Measurements from ENCODE around the gene AVPR2. TPM values are rescaled to one million over a fixed set of nuclear protein-coding genes. Genes with fewer than 3 reads are reported as not detected.

The AVPR2 gene
- total RNA-seq, 1 donor from 2014 or later: not detected

- H3K9me3 Mint-ChIP-seq: no peaks in the 10 kb centered on the region
- H3K27me3 Mint-ChIP-seq (ENCODE audit: low read depth): peaks cover 11% of the 10 kb centered on the region
- DNase-seq (ENCODE audit: low spot score): no peak
- no peak overlapping the region for H3K4me3 Mint-ChIP-seq (ENCODE audit: low read depth)
- no peak overlapping the region for H3K27ac Mint-ChIP-seq
- no peaks in the 10 kb centered on the region for H3K36me3 Mint-ChIP-seq (ENCODE audit: low read depth)
- H3K4me1 Mint-ChIP-seq (ENCODE audit: low read depth): peaks cover 14% of the 10 kb centered on the region
- intact Hi-C loops (cut with micrococcal nuclease): no loop called here
These were observed 29.9 kb upstream of the AVPR2 start for GRCh38 chrX:153874366-153875125.

- Mint-ChIP-seq H3K27me3 (ENCODE audit: low read depth) (peaks cover 11% of the 10 kb centered on the region), H3K36me3 (ENCODE audit: low read depth) (no peaks in the 10 kb centered on the region), H3K4me1 (ENCODE audit: low read depth) (peaks cover 14% of the 10 kb centered on the region), H3K27ac (no peak overlapping the region), H3K4me3 (ENCODE audit: low read depth) (no peak overlapping the region), H3K9me3 (no peaks in the 10 kb centered on the region)
- DNase-seq (ENCODE audit: low spot score): peak; percentile 58
- intact Hi-C loops (cut with micrococcal nuclease): no loop called here
These were observed 28.9 kb upstream of the AVPR2 start for GRCh38 chrX:153875391-153876111.

- H3K4me3 Mint-ChIP-seq (ENCODE audit: low read depth): no peak overlapping the region
- no peaks in the 10 kb centered on the region for H3K9me3 Mint-ChIP-seq
- DNase-seq (ENCODE audit: low spot score): no peak
- peaks cover 14% of the 10 kb centered on the region for H3K4me1 Mint-ChIP-seq (ENCODE audit: low read depth)
- intact Hi-C loops (cut with micrococcal nuclease): no loop called here
- H3K27me3 Mint-ChIP-seq (ENCODE audit: low read depth): peaks cover 11% of the 10 kb centered on the region
- H3K27ac Mint-ChIP-seq: no peak overlapping the region
- no peaks in the 10 kb centered on the region for H3K36me3 Mint-ChIP-seq (ENCODE audit: low read depth)
These were observed 28.4 kb upstream of the AVPR2 start for GRCh38 chrX:153876112-153876491.

GRCh38 chrX:153877571-153878261 is 26.8 kb upstream of the AVPR2 start:
- Mint-ChIP-seq H3K27me3 (ENCODE audit: low read depth) (peaks cover 15% of the 10 kb centered on the region), H3K4me1 (ENCODE audit: low read depth) (peaks cover 14% of the 10 kb centered on the region), H3K4me3 (ENCODE audit: low read depth) (no peak overlapping the region), H3K27ac (no peak overlapping the region), H3K9me3 (no peaks in the 10 kb centered on the region), H3K36me3 (ENCODE audit: low read depth) (no peaks in the 10 kb centered on the region)
- intact Hi-C loops (cut with micrococcal nuclease): no loop called here
- DNase-seq (ENCODE audit: low spot score): no peak

- no peak overlapping the region for H3K27ac Mint-ChIP-seq
- no peak for DNase-seq (ENCODE audit: low spot score)
- H3K4me1 Mint-ChIP-seq (ENCODE audit: low read depth): peaks cover 14% of the 10 kb centered on the region
- H3K27me3 Mint-ChIP-seq (ENCODE audit: low read depth): peaks cover 15% of the 10 kb centered on the region
- H3K4me3 Mint-ChIP-seq (ENCODE audit: low read depth): no peak overlapping the region
- no peaks in the 10 kb centered on the region for H3K36me3 Mint-ChIP-seq (ENCODE audit: low read depth)
- no peaks in the 10 kb centered on the region for H3K9me3 Mint-ChIP-seq
- intact Hi-C loops (cut with micrococcal nuclease): no loop called here
These were observed 26.1 kb upstream of the AVPR2 start for GRCh38 chrX:153878345-153878744.

GRCh38 chrX:153878969-153879653 is 25.4 kb upstream of the AVPR2 start:
- intact Hi-C loops (cut with micrococcal nuclease): no loop called here
- H3K4me1 Mint-ChIP-seq (ENCODE audit: low read depth): peaks cover 14% of the 10 kb centered on the region
- no peak for DNase-seq (ENCODE audit: low spot score)
- H3K27me3 Mint-ChIP-seq (ENCODE audit: low read depth): peaks cover 15% of the 10 kb centered on the region
- H3K36me3 Mint-ChIP-seq (ENCODE audit: low read depth): no peaks in the 10 kb centered on the region
- H3K4me3 Mint-ChIP-seq (ENCODE audit: low read depth): peak overlapping the region; percentile 67
- H3K9me3 Mint-ChIP-seq: no peaks in the 10 kb centered on the region
- peak overlapping the region; percentile 58 for H3K27ac Mint-ChIP-seq

- H3K4me3 Mint-ChIP-seq (ENCODE audit: low read depth): no peak overlapping the region
- H3K27ac Mint-ChIP-seq: no peak overlapping the region
- no peak for DNase-seq (ENCODE audit: low spot score)
- H3K27me3 Mint-ChIP-seq (ENCODE audit: low read depth): peaks cover 17% of the 10 kb centered on the region
- no peaks in the 10 kb centered on the region for H3K36me3 Mint-ChIP-seq (ENCODE audit: low read depth)
- peaks cover 15% of the 10 kb centered on the region for H3K4me1 Mint-ChIP-seq (ENCODE audit: low read depth)
- H3K9me3 Mint-ChIP-seq: no peaks in the 10 kb centered on the region
- intact Hi-C loops (cut with micrococcal nuclease): no loop called here
These were observed 24.6 kb upstream of the AVPR2 start for GRCh38 chrX:153879741-153880439.

- Mint-ChIP-seq H3K27ac (no peak overlapping the region), H3K27me3 (ENCODE audit: low read depth) (peaks cover 20% of the 10 kb centered on the region), H3K4me1 (ENCODE audit: low read depth) (peaks cover 15% of the 10 kb centered on the region), H3K36me3 (ENCODE audit: low read depth) (no peaks in the 10 kb centered on the region), H3K9me3 (no peaks in the 10 kb centered on the region), H3K4me3 (ENCODE audit: low read depth) (no peak overlapping the region)
- intact Hi-C loops (cut with micrococcal nuclease): no loop called here
- no peak for DNase-seq (ENCODE audit: low spot score)
These were observed 24.0 kb upstream of the AVPR2 start for GRCh38 chrX:153880440-153880815.

- H3K9me3 Mint-ChIP-seq: no peaks in the 10 kb centered on the region
- H3K27me3 Mint-ChIP-seq (ENCODE audit: low read depth): peaks cover 18% of the 10 kb centered on the region
- H3K4me3 Mint-ChIP-seq (ENCODE audit: low read depth): no peak overlapping the region
- no peak for DNase-seq (ENCODE audit: low spot score)
- H3K27ac Mint-ChIP-seq: no peak overlapping the region
- intact Hi-C loops (cut with micrococcal nuclease): no loop called here
- H3K4me1 Mint-ChIP-seq (ENCODE audit: low read depth): peaks cover 15% of the 10 kb centered on the region
- H3K36me3 Mint-ChIP-seq (ENCODE audit: low read depth): no peaks in the 10 kb centered on the region
These were observed 23.2 kb upstream of the AVPR2 start for GRCh38 chrX:153881281-153881680.

- H3K9me3 Mint-ChIP-seq: no peaks in the 10 kb centered on the region
- peaks cover 15% of the 10 kb centered on the region for H3K4me1 Mint-ChIP-seq (ENCODE audit: low read depth)
- H3K36me3 Mint-ChIP-seq (ENCODE audit: low read depth): no peaks in the 10 kb centered on the region
- intact Hi-C loops (cut with micrococcal nuclease): no loop called here
- H3K4me3 Mint-ChIP-seq (ENCODE audit: low read depth): no peak overlapping the region
- DNase-seq (ENCODE audit: low spot score): no peak
- peaks cover 16% of the 10 kb centered on the region for H3K27me3 Mint-ChIP-seq (ENCODE audit: low read depth)
- no peak overlapping the region for H3K27ac Mint-ChIP-seq
These were observed 22.4 kb upstream of the AVPR2 start for GRCh38 chrX:153882086-153882498.

GRCh38 chrX:153882557-153882956 is 21.9 kb upstream of the AVPR2 start:
- Mint-ChIP-seq H3K36me3 (ENCODE audit: low read depth) (no peaks in the 10 kb centered on the region), H3K27me3 (ENCODE audit: low read depth) (peaks cover 20% of the 10 kb centered on the region), H3K9me3 (no peaks in the 10 kb centered on the region), H3K27ac (no peak overlapping the region), H3K4me3 (ENCODE audit: low read depth) (no peak overlapping the region), H3K4me1 (ENCODE audit: low read depth) (peaks cover 15% of the 10 kb centered on the region)
- intact Hi-C loops (cut with micrococcal nuclease): no loop called here
- DNase-seq (ENCODE audit: low spot score): no peak

- no peaks in the 10 kb centered on the region for H3K9me3 Mint-ChIP-seq
- peaks cover 25% of the 10 kb centered on the region for H3K27me3 Mint-ChIP-seq (ENCODE audit: low read depth)
- H3K36me3 Mint-ChIP-seq (ENCODE audit: low read depth): no peaks in the 10 kb centered on the region
- peaks cover 11% of the 10 kb centered on the region for H3K4me1 Mint-ChIP-seq (ENCODE audit: low read depth)
- intact Hi-C loops (cut with micrococcal nuclease): no loop called here
- no peak overlapping the region for H3K27ac Mint-ChIP-seq
- DNase-seq (ENCODE audit: low spot score): no peak
- no peak overlapping the region for H3K4me3 Mint-ChIP-seq (ENCODE audit: low read depth)
These were observed 21.2 kb upstream of the AVPR2 start for GRCh38 chrX:153883163-153883843.
